ENCODE results near the gene EXOC3L2.

EXOC3L2 gene

GRCh38 chr19:45245334-45245787 lies at the start of gene EXOC3L2:
TSS of gene EXOC3L2 (minus strand) at chr19:45245407. CDS start at chr19:45239045, 6,362 bp downstream.
- no peak for TF ChIP-seq CTCF (conservative IDR thresholded peaks at IDR 0.05)
- H3K27ac ChIP-seq, result no peak within 1 kb of the TSS

- TF ChIP-seq CTCF (conservative IDR thresholded peaks at IDR 0.05), result no peak
Measured at GRCh38 chr19:45294291-45295029, 49.3 kb upstream of the EXOC3L2 start.

GRCh38 chr19:45293682-45294081 lies 48.5 kb upstream of the EXOC3L2 start:
- TF ChIP-seq CTCF (conservative IDR thresholded peaks at IDR 0.05), result no peak
- H3K27ac ChIP-seq, result no peak overlapping the region

More at GRCh38 chr19:45294291-45295029, 49.3 kb upstream of the EXOC3L2 start:
- no peak overlapping the region for H3K27ac ChIP-seq

- no peak overlapping the region for H3K27ac ChIP-seq
- TF ChIP-seq CTCF (conservative IDR thresholded peaks at IDR 0.05), result no peak
Measured at GRCh38 chr19:45291834-45292233, 46.6 kb upstream of the EXOC3L2 start.

GRCh38 chr19:45290381-45290931 lies 45.2 kb upstream of the EXOC3L2 start:
- no peak for TF ChIP-seq CTCF (conservative IDR thresholded peaks at IDR 0.05)
- H3K27ac ChIP-seq, result no peak overlapping the region

GRCh38 chr19:45283443-45284033 lies 38.3 kb upstream of the EXOC3L2 start:
- TF ChIP-seq CTCF (conservative IDR thresholded peaks at IDR 0.05), result no peak

GRCh38 chr19:45280471-45280961 lies 35.3 kb upstream of the EXOC3L2 start:
- H3K27ac ChIP-seq, result no peak overlapping the region
- TF ChIP-seq CTCF (conservative IDR thresholded peaks at IDR 0.05), result no peak

More at GRCh38 chr19:45283443-45284033, 38.3 kb upstream of the EXOC3L2 start:
- H3K27ac ChIP-seq, result no peak overlapping the region
